Omental fat pad (tissue), 4 donors: Measurements from ENCODE around the gene PRR7. TPM values are rescaled to one million over a fixed set of nuclear protein-coding genes. Genes with fewer than 3 reads are reported as not detected.
A peak's percentile ranks its signal among the peaks of the same experiment; 100 is the strongest.

Experiments
- ATAC-seq: fragments of 150-250 bp; one replicate; pipeline ENCODE4 v1.9.1; 2016; ENCODE audit warnings: mild to moderate bottlenecking, moderate library complexity; ENCODE audit not compliant: low FRiP score
- DNase-seq: peaks from one replicate; pipeline ENCODE4 v3.0.0-alpha.2; 2019; ENCODE audit warnings: low spot score
- CTCF ChIP-seq, 3 donors: fragments of 450-650 bp; IDR thresholded peaks; one replicate each; pipeline ENCODE4 v1.5.1; 2016 to 2017; ENCODE audit warnings: antibody characterized with exemption in 3 of 3, mild to moderate bottlenecking in 3 of 3, moderate library complexity in 2 of 3
- total RNA-seq, 4 donors: library from RNA; depleted of rRNA; stranded (reverse); fragments of >200 nt; gene quantifications; one replicate each; pipeline ENCODE4 v1.1.0, GENCODE V29; 2016

PRR7 gene
- total RNA-seq, 4 donors from 2014 or later, result 1.6 to 2.8 (median 2.1) TPM; not detected in 1

GRCh38 chr5:177496727-177497291 is 50.2 kb downstream of the PRR7 start:
- TF ChIP-seq CTCF (IDR thresholded peaks at IDR 0.05), result no peak
- no peak for DNase-seq
- ATAC-seq, result peak; percentile 74

- ATAC-seq, result peak; percentile 81
- no peak for TF ChIP-seq CTCF (IDR thresholded peaks at IDR 0.05)
- DNase-seq, result peak; percentile 88
Measured at GRCh38 chr5:177497292-177498012, 50.8 kb downstream of the PRR7 start, which contains the start of gene PDLIM7. Gene PDLIM7 (minus strand): TSS chr5:177497604. CDS start chr5:177496512, 1,092 bp downstream.

- DNase-seq (no peak), ATAC-seq (no peak)
- TF ChIP-seq CTCF (IDR thresholded peaks at IDR 0.05), result no peak
Measured at GRCh38 chr5:177498013-177498787, 51.6 kb downstream of the PRR7 start.

GRCh38 chr5:177499842-177500241 is 53.2 kb downstream of the PRR7 start:
- no peak for DNase-seq
- no peak for TF ChIP-seq CTCF (IDR thresholded peaks at IDR 0.05)
- no peak for ATAC-seq

GRCh38 chr5:177500685-177501522 is 54.3 kb downstream of the PRR7 start:
- ATAC-seq, result peak; percentile 52
- DNase-seq, result peak; percentile 98
- TF ChIP-seq CTCF (IDR thresholded peaks at IDR 0.05), result peak in 1 of 3 donors; percentile 67

- TF ChIP-seq CTCF (IDR thresholded peaks at IDR 0.05), result no peak
- ATAC-seq (no peak), DNase-seq (no peak)
Measured at GRCh38 chr5:177501874-177502678, 55.5 kb downstream of the PRR7 start.
